ENCODE measurements around the gene MACROD2. TPM values are rescaled to one million over a fixed set of nuclear protein-coding genes. Genes with fewer than 3 reads are reported as not detected.

The MACROD2 gene
- total and polyA plus RNA-seq, 9 donors, result 3.7 to 25.5 (median 7.8) TPM

DNA sequence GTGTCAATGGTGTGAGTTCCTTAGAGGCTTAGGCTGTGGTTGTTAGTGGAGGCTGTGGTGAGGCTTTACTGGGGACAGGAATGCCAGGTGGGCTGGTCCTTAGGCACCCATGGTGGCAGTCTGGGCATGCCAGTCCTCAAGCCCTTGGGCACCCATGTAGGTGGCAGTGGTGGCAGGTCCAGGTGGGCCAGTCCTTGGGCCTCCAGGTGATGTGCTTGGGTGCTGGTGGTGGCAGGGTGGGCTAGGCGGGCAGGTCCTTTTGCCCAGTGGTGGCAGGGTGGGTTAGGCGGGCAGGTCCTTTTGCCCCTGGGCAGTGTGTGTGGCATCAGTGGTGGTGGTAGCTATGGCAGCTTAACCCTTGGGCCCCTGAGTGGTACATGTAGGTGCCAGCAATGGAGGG lies 208.3 kb downstream of the MACROD2 start:
- DNase-seq, result no peak

DNA sequence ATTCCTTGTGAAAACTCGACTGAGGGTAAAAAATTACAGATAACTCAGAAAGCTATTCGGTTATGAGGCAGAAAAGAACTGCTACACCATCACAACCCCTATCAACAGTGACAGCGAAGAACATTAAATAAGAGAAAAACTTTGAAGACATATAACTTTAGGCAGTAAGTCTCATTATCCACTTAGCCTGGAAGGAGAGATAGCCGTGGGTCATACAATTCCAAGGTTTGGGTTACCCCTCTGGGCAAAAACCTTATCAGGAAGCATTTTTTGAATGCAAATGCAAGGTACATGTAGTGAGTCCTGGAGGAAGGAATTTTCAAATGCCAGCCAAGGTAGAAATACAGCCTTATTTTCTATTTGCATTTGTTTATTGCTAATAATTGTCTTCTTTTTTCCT lies 212.3 kb downstream of the MACROD2 start:
- WGBS, 3 donors, result 37 to 49% (median 45%) methylated on average over 4 of the region's 4 CpGs
- TF ChIP-seq, protein P1, sequence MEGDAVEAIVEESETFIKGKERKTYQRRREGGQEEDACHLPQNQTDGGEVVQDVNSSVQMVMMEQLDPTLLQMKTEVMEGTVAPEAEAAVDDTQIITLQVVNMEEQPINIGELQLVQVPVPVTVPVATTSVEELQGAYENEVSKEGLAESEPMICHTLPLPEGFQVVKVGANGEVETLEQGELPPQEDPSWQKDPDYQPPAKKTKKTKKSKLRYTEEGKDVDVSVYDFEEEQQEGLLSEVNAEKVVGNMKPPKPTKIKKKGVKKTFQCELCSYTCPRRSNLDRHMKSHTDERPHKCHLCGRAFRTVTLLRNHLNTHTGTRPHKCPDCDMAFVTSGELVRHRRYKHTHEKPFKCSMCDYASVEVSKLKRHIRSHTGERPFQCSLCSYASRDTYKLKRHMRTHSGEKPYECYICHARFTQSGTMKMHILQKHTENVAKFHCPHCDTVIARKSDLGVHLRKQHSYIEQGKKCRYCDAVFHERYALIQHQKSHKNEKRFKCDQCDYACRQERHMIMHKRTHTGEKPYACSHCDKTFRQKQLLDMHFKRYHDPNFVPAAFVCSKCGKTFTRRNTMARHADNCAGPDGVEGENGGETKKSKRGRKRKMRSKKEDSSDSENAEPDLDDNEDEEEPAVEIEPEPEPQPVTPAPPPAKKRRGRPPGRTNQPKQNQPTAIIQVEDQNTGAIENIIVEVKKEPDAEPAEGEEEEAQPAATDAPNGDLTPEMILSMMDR (IDR thresholded peaks at IDR 0.05), result no peak
- TF ChIP-seq EP300 (IDR thresholded peaks at IDR 0.05), result no peak
- no peak for TF ChIP-seq POLR2A (IDR thresholded peaks at IDR 0.05)
- no peaks in the 10 kb centered on the region for H3K36me3 ChIP-seq

More for the DNA sequence above, 208.3 kb downstream of the MACROD2 start:
- H3K4me1 ChIP-seq (ENCODE audit: insufficient read depth), result no peaks in the 10 kb centered on the region
- no peaks in the 10 kb centered on the region for H3K9me3 ChIP-seq
- 95 to 100% (median 100%) methylated on average over 2 of the region's 2 CpGs for WGBS, 3 donors
- H3K36me3 ChIP-seq, result no peaks in the 10 kb centered on the region
- no peak overlapping the region for H3K4me3 ChIP-seq
- intact Hi-C loops (cut with DNase I), result no loop called here
- H3K27ac ChIP-seq, result no peak overlapping the region
- H3K27me3 ChIP-seq, result no peaks in the 10 kb centered on the region
- TF ChIP-seq, protein P1 (IDR thresholded peaks at IDR 0.05), result no peak
- TF ChIP-seq EP300 (IDR thresholded peaks at IDR 0.05) (no peak), POLR2A (IDR thresholded peaks at IDR 0.05) (no peak)

DNA sequence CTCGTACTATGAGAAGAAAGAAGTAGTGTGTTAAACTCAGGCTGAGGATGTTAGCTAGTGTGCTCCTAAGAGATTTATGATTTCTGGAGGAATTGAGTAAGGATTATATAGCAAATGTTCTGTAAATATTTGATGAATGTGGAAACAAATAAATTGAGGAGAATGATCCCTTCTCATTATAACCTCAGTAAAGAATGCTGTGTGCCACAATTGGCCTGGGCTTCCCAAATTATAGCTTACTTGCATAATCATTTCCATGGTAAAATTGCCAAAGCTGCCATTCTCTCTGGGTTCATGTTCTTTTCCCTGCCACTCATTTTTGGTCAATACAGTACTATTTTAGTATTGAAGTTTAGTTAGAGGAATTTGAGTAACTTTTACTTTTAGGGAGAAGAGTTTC lies 213.6 kb downstream of the MACROD2 start:
- Histone ChIP-seq H3K9me3 (no peaks in the 10 kb centered on the region), H3K4me3 (no peak overlapping the region), H3K4me1 (ENCODE audit: insufficient read depth) (no peaks in the 10 kb centered on the region), H3K27me3 (no peaks in the 10 kb centered on the region), H3K27ac (no peak overlapping the region), H3K36me3 (no peaks in the 10 kb centered on the region)
- no peak for TF ChIP-seq POLR2A (IDR thresholded peaks at IDR 0.05)
- TF ChIP-seq EP300 (IDR thresholded peaks at IDR 0.05), result no peak
- TF ChIP-seq, protein P1 (IDR thresholded peaks at IDR 0.05), result no peak
- intact Hi-C loops (cut with DNase I), result no loop called here
- WGBS, 3 donors, result 96 to 98% (median 98%) methylated on average over 1 of the region's 1 CpG
- DNase-seq, result no peak

More for the DNA sequence above, 212.3 kb downstream of the MACROD2 start:
- Histone ChIP-seq H3K27me3 (no peaks in the 10 kb centered on the region), H3K27ac (no peak overlapping the region), H3K4me1 (ENCODE audit: insufficient read depth) (no peaks in the 10 kb centered on the region), H3K9me3 (no peaks in the 10 kb centered on the region), H3K4me3 (no peak overlapping the region)
- intact Hi-C loops (cut with DNase I), result no loop called here
- DNase-seq, result no peak

DNA sequence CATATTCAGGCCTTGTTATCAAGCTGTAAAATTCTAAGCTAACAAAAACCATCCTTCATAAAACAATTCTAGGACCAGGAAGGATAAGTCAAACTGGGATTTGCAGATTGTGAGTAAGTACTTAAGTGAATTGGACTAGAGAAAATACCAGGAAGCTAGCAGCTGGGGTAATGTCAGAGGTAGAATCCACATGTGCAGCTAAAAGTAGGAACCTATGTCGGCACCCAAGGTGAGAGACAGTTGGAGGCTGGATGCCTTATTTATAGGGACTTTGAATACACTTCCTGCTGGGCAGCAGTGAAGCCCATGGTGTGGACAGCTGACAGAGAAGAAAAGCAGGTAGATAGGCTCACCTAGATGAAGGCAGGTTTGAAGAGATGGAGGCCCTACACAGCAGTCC lies 214.8 kb downstream of the MACROD2 start:
- H3K4me1 ChIP-seq (ENCODE audit: insufficient read depth), result no peaks in the 10 kb centered on the region
- intact Hi-C loops (cut with DNase I), result no loop called here
- H3K27ac ChIP-seq, result no peak overlapping the region
- H3K36me3 ChIP-seq, result no peaks in the 10 kb centered on the region
- no peaks in the 10 kb centered on the region for H3K9me3 ChIP-seq
- H3K27me3 ChIP-seq, result no peaks in the 10 kb centered on the region
- WGBS, 3 donors, result 90 to 95% (median 94%) methylated on average over 1 of the region's 1 CpG
- DNase-seq, result no peak
- no peak overlapping the region for H3K4me3 ChIP-seq
- TF ChIP-seq, protein P1 (IDR thresholded peaks at IDR 0.05), result no peak
- TF ChIP-seq EP300 (IDR thresholded peaks at IDR 0.05), result no peak
- no peak for TF ChIP-seq POLR2A (IDR thresholded peaks at IDR 0.05)

Data from ovary (tissue), 9 donors.